DOHH2 (cell line): Measurements from ENCODE around the gene CNOT3.

Experiments
- EZH2phosphoT487 ChIP-seq: fragments of 200-600 bp; sonication (generic); IDR thresholded peaks from 2 replicates; pipeline ENCODE4 v1.6.1; 2017; ENCODE audit warnings: borderline replicate concordance, mild to moderate bottlenecking, antibody characterized with exemption, low read length, moderate library complexity, mixed read lengths
- TF ChIP-seq, protein P1 (sequence below): fragments of 200-600 bp; sonication (generic); IDR thresholded peaks from one replicate; pipeline ENCODE4 v1.5.1; 2014; ENCODE audit warnings: antibody characterized with exemption, mild to moderate bottlenecking, low read depth, low read length; ENCODE audit not compliant: poor library complexity, severe bottlenecking

DNA sequence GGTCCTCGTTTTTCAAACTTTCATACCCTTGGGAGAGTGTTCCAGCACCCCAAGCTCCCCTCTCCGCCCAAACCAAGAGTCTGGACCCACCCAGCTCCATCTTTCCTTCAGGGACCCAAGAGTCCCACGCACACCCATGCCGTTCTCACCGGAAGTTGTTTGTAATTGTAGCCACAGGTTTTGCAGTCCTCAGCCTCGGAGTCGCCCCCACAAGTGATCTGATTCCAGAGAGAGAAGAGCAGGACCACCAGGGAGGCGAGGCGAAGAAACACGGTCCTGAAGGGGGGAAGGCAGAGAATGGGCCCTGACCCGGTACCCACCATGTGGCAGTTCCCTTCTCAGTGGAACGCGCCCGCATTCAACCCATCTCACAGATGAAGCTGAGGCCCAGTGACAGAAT, 25.3 kb downstream of the CNOT3 start:
- TF ChIP-seq, protein P1, sequence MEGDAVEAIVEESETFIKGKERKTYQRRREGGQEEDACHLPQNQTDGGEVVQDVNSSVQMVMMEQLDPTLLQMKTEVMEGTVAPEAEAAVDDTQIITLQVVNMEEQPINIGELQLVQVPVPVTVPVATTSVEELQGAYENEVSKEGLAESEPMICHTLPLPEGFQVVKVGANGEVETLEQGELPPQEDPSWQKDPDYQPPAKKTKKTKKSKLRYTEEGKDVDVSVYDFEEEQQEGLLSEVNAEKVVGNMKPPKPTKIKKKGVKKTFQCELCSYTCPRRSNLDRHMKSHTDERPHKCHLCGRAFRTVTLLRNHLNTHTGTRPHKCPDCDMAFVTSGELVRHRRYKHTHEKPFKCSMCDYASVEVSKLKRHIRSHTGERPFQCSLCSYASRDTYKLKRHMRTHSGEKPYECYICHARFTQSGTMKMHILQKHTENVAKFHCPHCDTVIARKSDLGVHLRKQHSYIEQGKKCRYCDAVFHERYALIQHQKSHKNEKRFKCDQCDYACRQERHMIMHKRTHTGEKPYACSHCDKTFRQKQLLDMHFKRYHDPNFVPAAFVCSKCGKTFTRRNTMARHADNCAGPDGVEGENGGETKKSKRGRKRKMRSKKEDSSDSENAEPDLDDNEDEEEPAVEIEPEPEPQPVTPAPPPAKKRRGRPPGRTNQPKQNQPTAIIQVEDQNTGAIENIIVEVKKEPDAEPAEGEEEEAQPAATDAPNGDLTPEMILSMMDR = no peak
- no peak for TF ChIP-seq EZH2phosphoT487
